Measurements from ENCODE around the gene GAB2.

Gene GAB2

GRCh38 chr11:78420255-78420764 lies 2.7 kb upstream of the GAB2 start:
- DNase-seq (ENCODE audit: extremely low read depth, low read depth), result peak; percentile 52
- TF ChIP-seq, protein P1, sequence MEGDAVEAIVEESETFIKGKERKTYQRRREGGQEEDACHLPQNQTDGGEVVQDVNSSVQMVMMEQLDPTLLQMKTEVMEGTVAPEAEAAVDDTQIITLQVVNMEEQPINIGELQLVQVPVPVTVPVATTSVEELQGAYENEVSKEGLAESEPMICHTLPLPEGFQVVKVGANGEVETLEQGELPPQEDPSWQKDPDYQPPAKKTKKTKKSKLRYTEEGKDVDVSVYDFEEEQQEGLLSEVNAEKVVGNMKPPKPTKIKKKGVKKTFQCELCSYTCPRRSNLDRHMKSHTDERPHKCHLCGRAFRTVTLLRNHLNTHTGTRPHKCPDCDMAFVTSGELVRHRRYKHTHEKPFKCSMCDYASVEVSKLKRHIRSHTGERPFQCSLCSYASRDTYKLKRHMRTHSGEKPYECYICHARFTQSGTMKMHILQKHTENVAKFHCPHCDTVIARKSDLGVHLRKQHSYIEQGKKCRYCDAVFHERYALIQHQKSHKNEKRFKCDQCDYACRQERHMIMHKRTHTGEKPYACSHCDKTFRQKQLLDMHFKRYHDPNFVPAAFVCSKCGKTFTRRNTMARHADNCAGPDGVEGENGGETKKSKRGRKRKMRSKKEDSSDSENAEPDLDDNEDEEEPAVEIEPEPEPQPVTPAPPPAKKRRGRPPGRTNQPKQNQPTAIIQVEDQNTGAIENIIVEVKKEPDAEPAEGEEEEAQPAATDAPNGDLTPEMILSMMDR (IDR thresholded peaks at IDR 0.05; ENCODE audit: low read depth, low read length), result peak; percentile 68

DNA sequence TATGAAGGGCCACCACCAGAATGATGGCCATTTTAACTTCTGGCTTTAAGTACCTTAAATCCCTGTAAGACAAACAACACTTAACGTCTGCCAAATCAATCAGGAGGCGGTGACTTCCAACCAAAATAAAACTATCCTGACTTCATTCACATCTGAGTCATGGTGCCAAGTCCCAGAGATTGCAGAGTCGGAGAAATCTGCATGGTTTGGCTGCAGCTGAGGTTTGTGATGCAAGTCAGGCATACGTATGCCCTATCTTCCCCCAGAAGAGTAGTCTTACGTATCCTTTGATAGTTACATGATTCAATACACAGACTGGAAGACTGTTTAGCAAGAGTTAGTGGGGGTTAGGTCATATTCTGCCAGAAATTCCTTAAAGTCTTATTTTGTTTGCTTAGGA lies 1.7 kb upstream of the GAB2 start:
- TF ChIP-seq, protein P1 (IDR thresholded peaks at IDR 0.05; ENCODE audit: low read depth, low read length), result no peak
- peak; percentile 89 for DNase-seq (ENCODE audit: extremely low read depth, low read depth)

DNA sequence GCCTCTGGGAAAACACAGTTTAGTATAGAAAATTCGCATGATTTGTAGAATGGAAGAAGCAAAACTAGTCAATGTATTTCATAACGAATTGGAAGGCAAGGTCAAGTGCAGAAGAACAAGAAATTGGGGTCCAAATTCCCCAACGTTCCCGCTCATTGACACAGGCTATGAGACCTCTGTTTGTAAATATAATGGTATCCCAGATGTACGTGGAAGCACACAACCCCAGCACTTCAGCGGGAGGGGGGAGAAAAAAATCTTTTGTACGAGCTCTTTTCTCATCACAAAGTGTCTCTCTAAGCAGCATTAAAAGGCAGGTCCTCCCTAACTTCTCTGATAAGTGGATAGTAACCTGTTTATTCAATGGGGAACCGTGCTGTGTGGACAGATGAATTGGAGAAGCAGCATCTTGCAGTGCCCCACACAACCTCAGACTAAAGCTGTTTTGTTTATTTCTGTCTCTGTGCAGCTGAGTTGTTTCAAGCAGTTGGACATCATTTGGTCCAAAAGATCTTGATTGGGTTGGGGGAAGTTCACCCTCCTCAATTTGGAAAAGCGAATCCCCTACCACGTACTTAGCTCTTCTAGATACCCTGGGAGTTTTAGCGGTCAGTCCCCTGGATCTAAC lies 1.1 kb upstream of the GAB2 start:
- TF ChIP-seq, protein P1 (IDR thresholded peaks at IDR 0.05; ENCODE audit: low read depth, low read length), result no peak
- DNase-seq (ENCODE audit: extremely low read depth, low read depth), result no peak

DNA sequence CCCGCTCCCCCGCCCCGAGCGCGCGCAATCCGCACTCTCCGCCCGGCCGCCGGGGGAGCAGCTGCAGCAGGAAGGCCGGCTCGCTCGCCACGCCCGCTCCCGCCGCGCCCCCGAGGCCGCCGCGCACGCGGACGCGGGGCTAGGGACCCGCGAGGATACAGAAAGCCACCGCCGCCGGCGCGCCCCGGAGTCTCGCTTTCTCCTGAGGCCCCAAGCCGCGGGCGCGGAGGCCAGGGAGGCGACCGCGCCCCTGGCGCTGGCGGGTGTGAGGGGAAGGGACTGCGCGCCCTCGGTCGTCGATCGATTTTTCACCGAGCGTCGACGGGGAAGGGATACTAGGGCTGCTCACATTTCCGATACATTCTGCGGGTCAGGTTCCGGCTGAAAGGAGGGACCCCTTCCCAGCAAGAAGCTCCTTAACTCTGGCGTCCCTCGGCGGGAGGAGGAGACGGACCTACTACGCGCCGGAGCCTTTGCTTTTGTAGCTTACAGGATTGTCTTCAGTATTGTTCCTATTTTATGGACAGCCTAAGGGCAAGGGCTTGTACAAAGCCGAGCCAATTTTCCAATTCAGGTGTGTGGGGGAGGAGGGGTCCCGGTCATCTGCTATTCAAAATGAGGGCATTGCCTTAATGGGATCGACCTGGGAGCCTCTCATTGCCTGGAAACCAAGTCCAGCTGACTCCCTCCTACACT lies 416 bp upstream of the GAB2 start:
- no peak for DNase-seq (ENCODE audit: extremely low read depth, low read depth)
- TF ChIP-seq, protein P1 (IDR thresholded peaks at IDR 0.05; ENCODE audit: low read depth, low read length), result no peak

- TF ChIP-seq, protein P1 (IDR thresholded peaks at IDR 0.05; ENCODE audit: low read depth, low read length), result peak; percentile 58
- DNase-seq (ENCODE audit: extremely low read depth, low read depth), result peak; percentile 64
Measured at GRCh38 chr11:78416285-78417174, 1.1 kb downstream of the GAB2 start.

GRCh38 chr11:78415338-78415737 lies 2.3 kb downstream of the GAB2 start:
- DNase-seq (ENCODE audit: extremely low read depth, low read depth), result no peak
- TF ChIP-seq, protein P1 (IDR thresholded peaks at IDR 0.05; ENCODE audit: low read depth, low read length), result no peak
